ENCODE results near the gene CCDC178.

Gene CCDC178

GRCh38 chr18:33195795-33196194 lies 244.7 kb downstream of the CCDC178 start:
- DNase-seq (ENCODE audit: low read depth in 1 of 2, low spot score in 1 of 2) = no peak
- TF ChIP-seq REST (IDR thresholded peaks at IDR 0.05; ENCODE audit: insufficient replicate concordance, low read depth) = no peak
- TF ChIP-seq GABPA (IDR thresholded peaks at IDR 0.05; ENCODE audit: low read depth) = no peak
- TF ChIP-seq POLR2AphosphoS5 (IDR thresholded peaks at IDR 0.05; ENCODE audit: low read depth) = no peak
- no peak for TF ChIP-seq SPI1 (IDR thresholded peaks at IDR 0.05; ENCODE audit: borderline replicate concordance, low read depth)
- no peak for TF ChIP-seq CTCF (IDR thresholded peaks at IDR 0.05; ENCODE audit: insufficient read depth, low read length)
- H3K27me3 ChIP-seq (ENCODE audit: insufficient read depth, poor library complexity, severe bottlenecking) = no peaks in the 10 kb centered on the region
- H3K27ac ChIP-seq (replicated peaks) = no peak overlapping the region
- no peak overlapping the region for H3K4me3 ChIP-seq (replicated peaks; ENCODE audit: insufficient read depth, low read length)

GRCh38 chr18:33194793-33195192 lies 245.7 kb downstream of the CCDC178 start:
- Histone ChIP-seq H3K27ac (replicated peaks) (no peak overlapping the region), H3K27me3 (ENCODE audit: insufficient read depth, poor library complexity, severe bottlenecking) (no peaks in the 10 kb centered on the region), H3K4me3 (replicated peaks; ENCODE audit: insufficient read depth, low read length) (no peak overlapping the region)
- no peak for TF ChIP-seq CTCF (IDR thresholded peaks at IDR 0.05; ENCODE audit: insufficient read depth, low read length)
- TF ChIP-seq REST (IDR thresholded peaks at IDR 0.05; ENCODE audit: insufficient replicate concordance, low read depth) = no peak
- TF ChIP-seq GABPA (IDR thresholded peaks at IDR 0.05; ENCODE audit: low read depth) = no peak
- TF ChIP-seq POLR2AphosphoS5 (IDR thresholded peaks at IDR 0.05; ENCODE audit: low read depth) = no peak
- no peak for TF ChIP-seq SPI1 (IDR thresholded peaks at IDR 0.05; ENCODE audit: borderline replicate concordance, low read depth)
- no peak for DNase-seq (ENCODE audit: low read depth in 1 of 2, low spot score in 1 of 2)

- TF ChIP-seq REST (IDR thresholded peaks at IDR 0.05; ENCODE audit: insufficient replicate concordance, low read depth) = no peak
- no peak for TF ChIP-seq CTCF (IDR thresholded peaks at IDR 0.05; ENCODE audit: insufficient read depth, low read length)
- TF ChIP-seq POLR2AphosphoS5 (IDR thresholded peaks at IDR 0.05; ENCODE audit: low read depth) = no peak
- no peak for TF ChIP-seq SPI1 (IDR thresholded peaks at IDR 0.05; ENCODE audit: borderline replicate concordance, low read depth)
- TF ChIP-seq GABPA (IDR thresholded peaks at IDR 0.05; ENCODE audit: low read depth) = no peak
- Histone ChIP-seq H3K27me3 (ENCODE audit: insufficient read depth, poor library complexity, severe bottlenecking) (no peaks in the 10 kb centered on the region), H3K4me3 (replicated peaks; ENCODE audit: insufficient read depth, low read length) (no peak overlapping the region), H3K27ac (replicated peaks) (no peak overlapping the region)
- no peak for DNase-seq (ENCODE audit: low read depth in 1 of 2, low spot score in 1 of 2)
These were observed 255.6 kb downstream of the CCDC178 start for GRCh38 chr18:33184958-33185357.

Data from HL-60 (cell line).